Esophagus squamous epithelium (tissue), 5 donors: ENCODE data around the gene WFDC9. TPM values are rescaled to one million over a fixed set of nuclear protein-coding genes. Genes with fewer than 3 reads are reported as not detected.

Source experiments
- DNase-seq: peaks from one replicate; lab custom pipeline; 2025; lab: John Stamatoyannopoulos, UW
- H3K27ac ChIP-seq, 4 donors: fragments of 200-600 bp; sonication (generic); one replicate each; pipeline ENCODE4 v1.5.1; 2016 to 2019; ENCODE audit warnings: mild to moderate bottlenecking in 1 of 4
- H3K27me3 ChIP-seq, 4 donors: fragments of 200-600 bp; sonication (generic); 1 replicate in 3 of 4; 2 replicates in 1 of 4; pipeline versions ENCODE4 v1.5.1 to v1.6.0; 2017 to 2021; ENCODE audit warnings: antibody characterized with exemption in 1 of 4
- H3K36me3 ChIP-seq, 3 donors: fragments of 200-600 bp; sonication (generic); one replicate each; pipeline ENCODE4 v1.5.1; 2016 to 2019
- H3K4me1 ChIP-seq, 3 donors: fragments of 200-600 bp; sonication (generic); one replicate each; pipeline ENCODE4 v1.5.1; 2017 to 2019
- H3K4me3 ChIP-seq, 4 donors: fragments of 200-600 bp; sonication (generic); 1 replicate in 3 of 4; 2 replicates in 1 of 4; pipeline ENCODE4 v1.5.1; 2016 to 2019; ENCODE audit warnings: mild to moderate bottlenecking in 2 of 4, moderate library complexity in 1 of 4
- H3K9me3 ChIP-seq, 3 donors: fragments of 200-600 bp; sonication (generic); one replicate each; pipeline ENCODE4 v1.5.1; 2016 to 2019
- POLR2A ChIP-seq, 4 donors: fragments of 450-650 bp; IDR thresholded peaks; one replicate each; pipeline ENCODE4 v1.6.1; 2017; ENCODE audit warnings: antibody characterized with exemption in 4 of 4, mild to moderate bottlenecking in 4 of 4, moderate library complexity in 3 of 4
- WGBS, 2 donors: methylation state at CpG; one replicate each; pipeline ENCODE4 v1.1.5; 2018; 5-methylcytosine and 5-hydroxymethylcytosine counted together
- intact Hi-C: fragments of 100-400 bp; cut with DNase I; formaldehyde crosslinking; loops from one replicate; pipeline ENCODE4 v1.15.0; 2022
- total RNA-seq, 4 donors: library from RNA; depleted of rRNA; stranded (reverse); fragments of >200 nt; gene quantifications; one replicate each; pipeline ENCODE4 v1.1.0, GENCODE V29; 2016
- TF ChIP-seq, protein P1 (sequence below), 6 experiments: fragments of 450-650 bp in 4 of 6; fragments of 200-600 bp in 2 of 6; sonication (generic) in 2 of 6; IDR thresholded peaks; one replicate each; pipeline ENCODE4 v1.5.1; 2016 to 2019; ENCODE audit warnings: antibody characterized with exemption in 6 of 6, mild to moderate bottlenecking in 4 of 6, moderate library complexity in 4 of 6
- donor health status: DM: yes; HTN: yes; CAD: no.

The WFDC9 gene
- total RNA-seq, 4 donors from 2014 or later = not detected

GRCh38 chr20:45636513-45636912 lies 5.4 kb upstream of the WFDC9 start:
- intact Hi-C loops = no loop called here
- 80 to 89% methylated on average over 1 of the region's 1 CpG for WGBS, 2 donors
- no peak for TF ChIP-seq POLR2A (IDR thresholded peaks at IDR 0.05)
- TF ChIP-seq, protein P1, sequence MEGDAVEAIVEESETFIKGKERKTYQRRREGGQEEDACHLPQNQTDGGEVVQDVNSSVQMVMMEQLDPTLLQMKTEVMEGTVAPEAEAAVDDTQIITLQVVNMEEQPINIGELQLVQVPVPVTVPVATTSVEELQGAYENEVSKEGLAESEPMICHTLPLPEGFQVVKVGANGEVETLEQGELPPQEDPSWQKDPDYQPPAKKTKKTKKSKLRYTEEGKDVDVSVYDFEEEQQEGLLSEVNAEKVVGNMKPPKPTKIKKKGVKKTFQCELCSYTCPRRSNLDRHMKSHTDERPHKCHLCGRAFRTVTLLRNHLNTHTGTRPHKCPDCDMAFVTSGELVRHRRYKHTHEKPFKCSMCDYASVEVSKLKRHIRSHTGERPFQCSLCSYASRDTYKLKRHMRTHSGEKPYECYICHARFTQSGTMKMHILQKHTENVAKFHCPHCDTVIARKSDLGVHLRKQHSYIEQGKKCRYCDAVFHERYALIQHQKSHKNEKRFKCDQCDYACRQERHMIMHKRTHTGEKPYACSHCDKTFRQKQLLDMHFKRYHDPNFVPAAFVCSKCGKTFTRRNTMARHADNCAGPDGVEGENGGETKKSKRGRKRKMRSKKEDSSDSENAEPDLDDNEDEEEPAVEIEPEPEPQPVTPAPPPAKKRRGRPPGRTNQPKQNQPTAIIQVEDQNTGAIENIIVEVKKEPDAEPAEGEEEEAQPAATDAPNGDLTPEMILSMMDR (IDR thresholded peaks at IDR 0.05) = no peak
- no peak overlapping the region for H3K4me3 ChIP-seq
- H3K4me1 ChIP-seq = no peaks in the 10 kb centered on the region
- no peaks in the 10 kb centered on the region for H3K36me3 ChIP-seq
- H3K27me3 ChIP-seq = peaks cover 0 to 22% (median 0%) of the 10 kb centered on the region in 4 donors
- no peak for DNase-seq
- no peaks in the 10 kb centered on the region for H3K9me3 ChIP-seq
- H3K27ac ChIP-seq = no peak overlapping the region

GRCh38 chr20:45630371-45630770 lies 713 bp downstream of the WFDC9 start:
- Histone ChIP-seq H3K36me3 (no peaks in the 10 kb centered on the region), H3K27ac (no peak overlapping the region), H3K9me3 (no peaks in the 10 kb centered on the region), H3K4me1 (no peaks in the 10 kb centered on the region), H3K4me3 (no peak overlapping the region), H3K27me3 (peaks cover 0 to 50% (median 0%) of the 10 kb centered on the region in 4 donors)
- no peak for DNase-seq
- TF ChIP-seq, protein P1 (IDR thresholded peaks at IDR 0.05) = no peak
- intact Hi-C loops = no loop called here

DNA sequence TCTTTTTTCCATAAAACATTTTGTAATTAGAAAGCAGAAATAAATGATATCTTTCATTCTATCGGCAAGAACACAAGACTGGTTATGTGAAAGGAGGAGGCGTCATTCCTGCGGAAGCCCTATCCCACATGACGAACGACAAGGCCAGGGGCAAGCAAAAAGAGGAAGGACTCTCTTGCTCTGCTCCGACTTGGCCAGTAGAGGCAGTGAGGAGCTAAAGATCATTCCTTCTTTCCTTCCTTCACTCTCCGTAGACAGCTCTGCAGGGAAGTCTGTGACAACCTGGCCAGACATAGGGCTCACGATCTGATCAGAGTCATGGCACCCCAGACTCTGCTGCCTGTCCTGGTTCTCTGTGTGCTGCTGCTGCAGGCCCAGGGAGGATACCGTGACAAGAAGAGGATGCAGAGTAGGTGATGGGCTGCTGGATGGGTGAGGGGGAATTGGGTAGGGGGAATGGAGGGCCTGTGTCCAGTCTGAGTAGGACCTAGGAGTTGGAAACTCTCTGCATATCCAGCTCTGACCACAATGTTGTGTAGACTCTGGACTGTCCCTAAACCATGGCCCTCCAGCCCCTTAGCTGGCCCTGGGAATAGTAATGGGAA lies 1.5 kb downstream of the WFDC9 start, which contains the start of gene WFDC10A:
Gene WFDC10A, plus strand, starts transcription at position 244 of the 605 bp plus-strand sequence. Its CDS starts 75 bp downstream, at position 319.
- WGBS, 2 donors = 10 to 11% methylated on average over 9 of the region's 9 CpGs
- peaks cover 0 to 50% (median 0%) of the 10 kb centered on the region in 4 donors for H3K27me3 ChIP-seq
- H3K4me3 ChIP-seq = no peak within 1 kb of the TSS
- no peak for TF ChIP-seq POLR2A (IDR thresholded peaks at IDR 0.05)
- TF ChIP-seq, protein P1 (IDR thresholded peaks at IDR 0.05) = peak in 5 of 6 experiments; percentile 41 to 63 (median 52)
- intact Hi-C loops = no loop called here
- H3K27ac ChIP-seq = no peak within 1 kb of the TSS
- H3K4me1 ChIP-seq = no peaks in the 10 kb centered on the region
- H3K9me3 ChIP-seq = no peaks in the 10 kb centered on the region
- no peak for DNase-seq
- H3K36me3 ChIP-seq = no peaks in the 10 kb centered on the region

DNA sequence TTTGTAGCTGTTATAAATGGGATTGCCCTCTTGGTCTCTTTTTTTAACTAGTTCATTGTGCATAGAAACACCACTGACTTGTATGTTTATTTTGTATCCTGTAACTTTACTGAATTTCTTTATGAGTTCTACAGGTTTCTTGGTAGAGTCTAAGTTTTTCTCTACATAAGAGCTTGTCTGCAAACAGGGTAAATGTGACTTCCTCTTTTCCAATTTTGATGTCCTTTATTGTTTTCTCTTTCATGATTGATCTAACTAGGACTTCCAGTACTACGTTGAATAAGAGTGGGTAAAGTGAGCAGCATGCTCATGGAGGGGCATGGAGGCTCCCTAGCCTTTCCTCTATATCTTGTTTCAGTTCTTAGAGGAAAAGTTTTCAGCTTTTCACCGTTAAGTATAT lies 4.5 kb downstream of the WFDC9 start:
- H3K4me3 ChIP-seq = no peak overlapping the region
- no peaks in the 10 kb centered on the region for H3K36me3 ChIP-seq
- no peak for TF ChIP-seq POLR2A (IDR thresholded peaks at IDR 0.05)
- TF ChIP-seq, protein P1 (IDR thresholded peaks at IDR 0.05) = no peak
- no peaks in the 10 kb centered on the region for H3K9me3 ChIP-seq
- 53 to 58% methylated on average over 2 of the region's 2 CpGs for WGBS, 2 donors
- H3K27ac ChIP-seq = no peak overlapping the region
- H3K4me1 ChIP-seq = no peaks in the 10 kb centered on the region
- intact Hi-C loops = no loop called here
- H3K27me3 ChIP-seq = peaks cover 0 to 34% (median 0%) of the 10 kb centered on the region in 4 donors
- no peak for DNase-seq

DNA sequence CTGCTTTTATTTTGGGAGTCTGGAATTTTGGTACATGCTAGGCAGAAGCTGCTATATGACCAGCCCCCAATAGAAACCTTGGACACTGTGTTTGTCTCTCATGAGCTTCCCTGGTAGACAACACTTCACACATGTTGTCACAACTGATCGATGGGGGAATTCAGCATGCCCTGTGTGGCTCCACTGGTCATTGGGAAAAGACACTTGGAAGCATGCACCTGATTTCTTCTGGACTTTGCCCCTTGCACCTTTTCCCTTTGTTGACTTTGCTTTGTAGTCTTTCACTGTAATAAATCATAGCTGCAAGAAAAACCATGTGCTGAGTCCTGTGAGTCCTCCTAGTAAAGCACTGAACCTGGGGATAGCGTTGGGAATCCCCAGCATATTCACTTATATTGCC lies 9.5 kb downstream of the WFDC9 start:
- 47 to 58% methylated on average over 2 of the region's 2 CpGs for WGBS, 2 donors
- Histone ChIP-seq H3K27me3 (no peaks in the 10 kb centered on the region), H3K9me3 (no peaks in the 10 kb centered on the region), H3K4me1 (no peaks in the 10 kb centered on the region), H3K36me3 (no peaks in the 10 kb centered on the region), H3K4me3 (no peak overlapping the region), H3K27ac (no peak overlapping the region)
- TF ChIP-seq, protein P1 (IDR thresholded peaks at IDR 0.05) = no peak
- no peak for TF ChIP-seq POLR2A (IDR thresholded peaks at IDR 0.05)
- intact Hi-C loops = no loop called here
- no peak for DNase-seq
